Esophagus squamous epithelium (tissue), 4 donors: ENCODE results near the gene BIRC5.

Experiments used
- POLR2A ChIP-seq, 4 donors: fragments of 450-650 bp; IDR thresholded peaks; one replicate each; pipeline ENCODE4 v1.6.1; 2017; ENCODE audit warnings: antibody characterized with exemption in 4 of 4, mild to moderate bottlenecking in 4 of 4, moderate library complexity in 3 of 4
- TF ChIP-seq, protein P1 (sequence below), 6 experiments: fragments of 450-650 bp in 4 of 6; fragments of 200-600 bp in 2 of 6; sonication (generic) in 2 of 6; IDR thresholded peaks; one replicate each; pipeline ENCODE4 v1.5.1; 2016 to 2019; ENCODE audit warnings: antibody characterized with exemption in 6 of 6, mild to moderate bottlenecking in 4 of 6, moderate library complexity in 4 of 6

DNA sequence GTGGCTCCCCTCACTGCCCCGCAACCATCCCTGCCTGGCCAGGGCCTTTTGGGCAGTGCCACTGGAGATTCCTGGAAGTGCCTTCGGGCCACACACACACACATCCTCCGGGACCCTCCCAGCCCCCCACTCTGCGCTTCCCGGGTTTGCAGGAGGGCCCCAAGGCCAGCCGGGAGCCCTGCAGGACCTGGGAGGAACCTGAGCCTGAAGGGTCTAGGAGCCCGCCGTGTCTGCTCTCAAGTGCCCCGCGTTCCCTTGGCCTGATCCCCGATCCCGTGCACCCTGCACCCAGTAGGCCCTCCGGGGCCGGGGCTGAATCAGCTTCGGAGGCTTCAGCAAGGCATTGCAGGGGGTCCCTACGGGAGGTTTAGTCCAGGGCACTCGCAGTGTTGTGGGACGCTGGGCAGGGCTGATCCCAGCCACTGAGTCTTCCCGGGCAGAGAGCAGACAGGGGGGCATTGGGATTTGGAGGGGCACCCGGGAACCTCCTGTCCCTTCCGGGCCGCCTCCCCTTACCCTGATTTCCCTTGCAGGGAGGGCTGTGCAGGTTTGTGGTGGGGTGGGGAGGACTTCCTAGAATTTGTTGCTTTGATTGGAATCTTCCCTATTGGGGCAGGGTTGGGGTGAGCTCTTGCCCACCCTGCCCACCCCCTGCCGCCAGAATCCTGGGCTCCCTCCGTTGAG lies 54.3 kb downstream of the BIRC5 start:
- TF ChIP-seq, protein P1, sequence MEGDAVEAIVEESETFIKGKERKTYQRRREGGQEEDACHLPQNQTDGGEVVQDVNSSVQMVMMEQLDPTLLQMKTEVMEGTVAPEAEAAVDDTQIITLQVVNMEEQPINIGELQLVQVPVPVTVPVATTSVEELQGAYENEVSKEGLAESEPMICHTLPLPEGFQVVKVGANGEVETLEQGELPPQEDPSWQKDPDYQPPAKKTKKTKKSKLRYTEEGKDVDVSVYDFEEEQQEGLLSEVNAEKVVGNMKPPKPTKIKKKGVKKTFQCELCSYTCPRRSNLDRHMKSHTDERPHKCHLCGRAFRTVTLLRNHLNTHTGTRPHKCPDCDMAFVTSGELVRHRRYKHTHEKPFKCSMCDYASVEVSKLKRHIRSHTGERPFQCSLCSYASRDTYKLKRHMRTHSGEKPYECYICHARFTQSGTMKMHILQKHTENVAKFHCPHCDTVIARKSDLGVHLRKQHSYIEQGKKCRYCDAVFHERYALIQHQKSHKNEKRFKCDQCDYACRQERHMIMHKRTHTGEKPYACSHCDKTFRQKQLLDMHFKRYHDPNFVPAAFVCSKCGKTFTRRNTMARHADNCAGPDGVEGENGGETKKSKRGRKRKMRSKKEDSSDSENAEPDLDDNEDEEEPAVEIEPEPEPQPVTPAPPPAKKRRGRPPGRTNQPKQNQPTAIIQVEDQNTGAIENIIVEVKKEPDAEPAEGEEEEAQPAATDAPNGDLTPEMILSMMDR (IDR thresholded peaks at IDR 0.05), result no peak
- TF ChIP-seq POLR2A (IDR thresholded peaks at IDR 0.05), result no peak
